ENCODE data around the gene OSBPL5.

OSBPL5 gene

DNA sequence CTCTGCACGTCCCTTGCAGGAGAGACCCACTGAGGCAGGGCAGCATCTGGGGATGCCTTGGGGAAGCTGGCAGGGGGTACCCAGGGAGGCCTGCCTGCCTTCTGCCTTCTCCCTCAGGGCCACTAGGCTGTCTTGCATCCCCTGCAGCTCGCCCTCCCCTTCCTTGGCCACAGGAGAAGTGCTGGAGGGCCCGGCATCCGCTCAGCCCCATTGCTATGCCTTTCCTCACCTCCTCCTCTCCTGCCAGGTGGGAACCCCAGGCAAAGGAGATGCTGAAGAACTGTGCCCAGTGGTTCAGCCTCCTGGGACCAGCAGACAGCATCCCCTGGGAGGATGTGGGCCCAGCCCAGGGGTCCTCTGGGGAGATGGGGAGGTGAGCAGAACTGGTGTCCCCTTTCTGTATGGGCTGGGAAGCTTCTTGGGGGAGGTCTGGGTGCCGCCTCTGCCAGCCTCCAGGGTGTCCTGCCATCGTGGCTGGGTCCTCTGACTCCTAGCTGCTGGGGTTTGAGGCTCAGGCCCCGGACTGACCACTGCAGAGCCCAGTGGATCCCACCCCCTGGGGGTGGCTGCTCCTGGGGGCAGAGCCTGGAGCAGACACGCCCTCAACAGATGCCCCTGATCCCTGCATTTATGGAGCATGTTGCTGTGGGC is 32.9 kb upstream of the OSBPL5 start:
- no peak for DNase-seq

DNA sequence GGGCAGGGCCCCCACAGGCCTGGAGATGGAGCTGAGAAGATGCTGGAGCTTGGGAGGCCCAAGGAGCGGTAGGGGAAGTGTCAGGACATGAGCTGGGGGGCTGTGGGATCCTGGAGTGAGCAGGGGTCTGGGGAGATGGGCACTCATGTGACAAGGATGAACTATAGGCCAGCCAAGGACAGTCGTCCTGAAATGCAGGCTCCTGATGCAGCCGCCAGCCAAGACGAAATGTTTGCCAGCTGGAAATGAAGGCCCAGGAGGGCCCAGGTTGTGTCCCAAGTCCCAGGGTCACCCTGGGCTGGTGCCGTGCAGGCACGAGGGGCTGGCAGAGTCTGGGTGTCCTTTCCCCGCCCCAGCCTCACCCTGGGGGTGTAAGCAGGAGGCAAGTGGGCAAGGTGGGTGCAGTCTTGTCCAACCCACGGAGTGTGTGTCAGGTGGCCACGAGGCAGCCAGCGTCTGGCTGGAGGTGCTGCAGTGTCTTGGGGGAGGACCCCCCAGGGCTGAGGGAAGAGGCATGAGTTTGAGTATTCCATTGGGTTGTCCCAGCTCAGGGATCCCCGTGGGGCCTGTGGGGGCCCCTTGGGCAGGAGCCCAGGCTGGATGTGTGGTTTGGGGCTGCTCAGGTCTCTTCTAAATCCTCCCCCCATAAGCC is 32.1 kb upstream of the OSBPL5 start:
- DNase-seq: no peak

DNA sequence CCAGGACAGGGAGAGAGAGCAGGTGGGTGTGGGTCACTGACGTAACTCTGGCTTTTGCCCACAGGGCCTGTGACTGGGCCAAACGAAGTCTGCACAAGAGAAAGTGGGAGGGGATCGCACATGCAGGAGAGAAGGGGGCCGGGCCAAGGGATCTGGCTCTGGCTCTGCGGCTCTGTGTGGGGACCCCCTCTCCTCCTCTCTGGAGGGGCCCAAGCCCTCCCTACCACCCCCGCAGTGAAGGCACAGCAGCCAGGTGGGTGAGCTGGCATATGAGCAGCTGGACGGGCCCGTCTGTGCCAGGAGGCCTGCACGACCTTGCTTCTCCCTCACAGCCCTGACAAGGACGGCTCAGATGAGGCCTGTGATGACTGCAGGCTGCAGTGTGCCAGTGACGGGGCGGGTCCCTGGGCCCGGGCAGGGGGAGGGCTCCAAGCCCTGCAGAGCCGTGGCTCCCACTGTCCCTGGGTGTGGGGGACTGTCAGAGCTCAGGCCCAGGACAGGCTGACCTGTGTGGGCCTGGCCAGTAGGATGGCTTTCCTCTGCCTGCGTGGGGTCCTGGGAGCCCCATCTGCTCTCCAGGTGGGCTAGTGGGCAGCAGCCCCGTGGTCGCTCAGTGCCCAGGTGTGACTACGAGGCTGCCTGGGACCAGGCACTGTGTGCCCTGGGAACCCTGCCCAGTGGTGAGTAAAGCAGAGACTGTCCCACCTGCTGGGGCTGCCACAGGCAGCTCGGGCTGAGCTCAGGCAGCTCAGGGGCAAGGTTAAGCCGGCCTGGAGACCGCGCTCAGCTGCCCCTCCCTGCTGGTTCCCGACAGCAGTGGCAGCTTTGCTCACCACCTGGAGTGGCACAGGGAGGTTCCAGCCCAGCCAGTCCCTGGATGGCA is 31.3 kb upstream of the OSBPL5 start:
- no peak for DNase-seq

DNA sequence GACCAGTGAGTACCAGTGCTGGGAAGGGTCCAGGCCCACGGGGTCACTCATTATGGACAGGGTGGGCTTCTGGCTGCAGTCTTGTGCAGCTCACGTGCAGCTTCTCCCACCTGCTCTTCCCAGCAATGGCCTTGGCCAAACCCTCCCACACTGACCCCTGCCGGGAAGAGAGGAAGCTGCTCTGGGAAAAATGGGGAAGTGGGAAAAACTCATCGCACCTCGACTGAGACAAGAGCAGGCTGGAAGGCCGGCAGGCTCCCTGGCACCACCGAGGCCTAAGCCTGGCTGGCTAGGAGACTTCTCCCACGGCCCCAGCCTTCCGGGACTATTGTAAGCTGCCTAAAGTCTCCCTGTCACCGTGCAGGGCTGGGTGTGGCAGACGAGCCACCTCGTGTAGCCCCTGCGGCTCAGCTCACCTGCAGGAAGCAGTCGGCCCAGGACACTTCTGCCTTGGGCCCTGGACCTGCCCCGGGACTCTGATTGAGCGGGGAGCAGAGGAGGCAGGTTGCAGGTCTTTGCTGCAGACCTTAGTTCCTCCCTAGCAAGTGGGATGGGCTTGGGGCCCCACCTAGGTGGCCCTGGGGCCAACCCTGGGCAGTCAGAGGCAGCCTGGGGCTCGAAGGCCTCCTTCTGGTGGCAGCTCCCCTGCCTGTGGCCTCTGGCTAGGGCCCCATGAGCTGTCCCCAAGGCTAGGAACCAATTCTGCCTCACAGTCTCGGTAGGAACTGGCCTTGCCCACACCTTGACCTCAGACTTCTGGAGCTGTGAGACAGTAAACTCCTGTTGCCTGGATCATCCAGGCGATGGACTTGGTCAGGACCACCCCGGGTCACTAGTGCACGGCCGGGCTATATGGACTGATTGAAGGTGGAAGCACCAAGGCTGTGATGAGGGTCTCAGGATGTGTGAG is 30.4 kb upstream of the OSBPL5 start:
- DNase-seq: no peak

DNA sequence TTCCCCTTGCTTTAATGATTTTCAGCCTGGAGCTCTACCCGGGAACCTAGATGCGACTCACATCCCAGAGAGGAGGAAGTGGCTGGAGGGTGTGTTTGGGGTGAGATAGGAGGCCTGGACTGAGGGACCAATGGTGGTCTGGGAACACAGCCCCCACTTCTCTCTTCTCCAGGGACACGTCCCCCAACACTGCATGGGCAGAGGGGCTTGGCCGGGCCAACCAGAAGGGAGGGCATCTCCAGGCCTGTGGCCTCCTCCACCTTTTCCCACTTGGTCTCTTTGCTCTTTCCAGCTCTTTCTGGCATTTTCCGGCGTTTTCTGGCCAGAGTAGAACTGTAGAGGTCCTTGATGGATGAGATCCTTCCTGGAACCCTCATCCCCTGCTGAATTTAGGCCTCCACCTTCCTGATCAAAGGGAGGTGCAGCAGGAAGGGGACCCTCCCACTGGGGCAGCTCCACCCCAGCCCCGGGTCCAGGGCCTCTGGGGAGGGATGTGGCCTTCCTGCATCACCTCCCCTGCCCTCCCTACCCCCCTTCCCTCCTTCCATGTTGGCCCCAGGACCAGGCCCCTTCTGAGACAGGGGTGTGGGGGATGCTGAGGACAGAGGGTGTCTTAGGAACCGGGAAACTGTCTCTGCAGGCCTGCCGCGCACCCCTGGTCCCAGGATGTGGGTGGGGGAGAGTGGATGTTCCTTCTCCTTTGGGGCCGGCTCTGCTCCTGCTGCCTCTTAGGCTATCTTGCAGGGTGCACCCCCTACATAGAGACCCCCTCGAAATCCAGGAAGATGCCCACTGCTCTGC is 29.1 kb upstream of the OSBPL5 start:
- no peak for DNase-seq

DNA sequence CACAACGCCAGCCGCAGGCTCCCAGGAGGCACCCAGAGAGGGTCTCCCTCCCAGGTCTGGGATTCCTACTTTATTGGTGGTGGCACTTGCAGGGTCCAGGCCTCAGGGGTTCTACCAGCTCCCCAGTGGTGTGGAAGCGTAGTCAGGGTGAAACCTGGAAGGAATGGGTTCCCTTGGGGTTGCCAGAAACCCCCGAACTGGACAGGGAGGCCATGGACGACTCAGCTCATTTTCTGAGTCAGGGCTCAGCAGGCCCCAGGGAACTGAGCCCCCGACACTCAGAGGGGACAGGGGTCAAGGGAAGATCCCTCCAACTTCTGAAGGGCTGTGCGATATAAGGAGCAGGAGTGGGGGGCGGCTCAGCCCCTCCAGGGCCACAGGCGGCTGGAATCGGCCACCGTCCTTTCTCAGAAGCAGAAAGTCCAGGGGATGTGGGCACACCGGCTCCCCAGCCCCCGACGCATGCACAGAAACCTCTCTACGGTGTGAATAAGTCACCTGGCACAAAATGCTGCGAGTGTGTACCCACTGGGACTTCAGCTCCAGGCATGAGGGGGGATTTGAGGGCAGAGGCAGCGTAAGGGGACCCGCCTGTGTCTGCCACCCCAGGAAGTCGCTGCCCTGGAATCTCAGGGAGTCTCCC is 28.4 kb upstream of the OSBPL5 start:
- no peak for DNase-seq

DNA sequence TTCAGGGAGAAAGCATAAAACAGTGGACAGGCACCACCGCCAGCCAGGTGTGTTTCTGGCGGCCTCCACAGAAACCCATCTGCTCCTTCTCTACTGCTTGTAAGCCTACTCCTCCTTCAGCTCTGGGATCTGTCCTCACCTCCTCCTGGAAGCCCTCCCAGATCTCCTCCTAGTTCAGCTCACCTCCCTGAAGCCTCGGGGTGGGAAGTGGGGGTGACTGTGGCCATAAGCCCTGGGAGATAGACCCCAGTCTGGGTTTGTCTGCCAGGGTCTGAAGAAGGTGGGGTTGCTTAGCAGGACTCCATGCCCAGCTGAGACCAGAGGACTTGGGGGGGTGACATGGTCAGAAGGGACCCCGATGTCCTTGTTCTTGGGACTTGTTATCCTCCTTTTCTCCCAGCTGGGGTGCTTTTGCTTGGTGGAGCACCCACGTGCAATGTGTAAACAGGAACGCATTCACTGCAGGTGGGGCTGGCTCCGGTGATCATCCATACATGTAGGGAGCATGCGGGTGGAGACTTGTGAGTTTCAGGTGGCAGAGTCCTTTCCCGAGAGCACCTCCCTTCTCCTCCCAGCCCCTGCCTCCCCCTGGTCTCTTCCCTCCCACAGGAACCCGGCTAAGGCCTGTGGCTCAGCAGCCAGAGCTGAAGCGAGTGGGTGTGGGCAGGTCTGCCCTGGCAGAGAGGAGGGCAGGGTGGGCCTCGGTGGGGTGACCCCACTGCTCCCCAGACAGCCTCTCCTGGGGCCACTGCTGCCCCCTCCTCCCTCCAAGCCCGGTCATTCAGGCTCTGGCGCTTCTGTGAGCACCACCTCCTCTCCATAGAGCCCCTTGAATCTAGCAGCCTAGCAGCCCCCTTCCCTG is 27.6 kb upstream of the OSBPL5 start:
- DNase-seq: no peak

DNA sequence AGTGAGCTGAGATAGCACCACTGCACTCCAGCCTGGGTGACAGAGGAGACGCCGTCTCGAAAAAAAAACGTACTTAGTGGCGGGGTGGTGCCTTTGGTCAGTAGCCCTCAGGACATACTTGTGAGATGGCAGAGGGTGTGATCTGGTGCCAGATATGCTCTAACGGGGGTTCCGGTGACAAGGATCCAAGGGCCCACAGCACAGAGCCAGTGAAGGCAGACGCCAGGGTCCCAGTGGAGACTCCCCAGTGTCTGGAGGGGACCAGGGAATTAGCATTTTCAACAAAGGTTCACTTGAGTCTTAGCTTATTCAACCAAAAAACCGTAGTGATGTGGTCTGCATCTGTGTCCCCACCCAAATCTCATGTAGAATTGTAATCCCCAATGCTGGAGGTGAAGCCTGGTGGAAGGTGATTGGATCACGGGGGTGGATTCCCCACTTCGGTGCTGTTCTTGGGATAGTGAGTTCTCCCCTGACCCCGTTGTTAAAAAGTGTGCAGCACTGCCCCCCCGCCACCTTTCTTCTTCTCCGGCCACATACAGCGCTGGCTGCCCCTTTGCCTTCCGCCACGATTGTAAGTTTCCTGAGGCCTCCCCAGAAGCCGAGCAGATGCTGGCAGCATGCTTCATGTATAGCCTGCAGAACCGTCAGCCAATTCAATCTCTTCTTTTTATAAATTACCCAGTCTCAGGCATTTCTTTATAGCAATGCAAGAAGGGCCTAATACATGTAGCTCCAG is 26.6 kb upstream of the OSBPL5 start:
- no peak for DNase-seq

DNA sequence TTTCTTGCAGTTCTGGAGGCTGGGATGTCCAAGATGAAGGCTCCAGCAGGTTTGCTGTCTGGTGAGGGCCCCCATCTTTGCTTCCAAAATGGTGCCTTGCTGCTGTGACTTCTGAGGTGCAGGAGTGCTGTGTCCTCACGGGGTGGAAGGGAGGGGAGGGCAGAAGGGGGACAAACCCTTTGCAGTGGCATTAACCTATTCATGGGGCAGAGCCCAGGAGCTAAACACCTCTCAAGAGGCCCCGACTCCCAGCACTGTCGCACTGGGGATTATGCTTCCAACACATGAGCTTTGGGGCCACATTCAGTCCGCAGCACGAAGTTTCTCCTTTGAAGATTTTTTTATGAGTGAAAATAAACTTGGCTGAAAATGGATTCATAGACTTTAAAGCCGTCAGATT is 25.5 kb upstream of the OSBPL5 start:
- no peak for DNase-seq

DNA sequence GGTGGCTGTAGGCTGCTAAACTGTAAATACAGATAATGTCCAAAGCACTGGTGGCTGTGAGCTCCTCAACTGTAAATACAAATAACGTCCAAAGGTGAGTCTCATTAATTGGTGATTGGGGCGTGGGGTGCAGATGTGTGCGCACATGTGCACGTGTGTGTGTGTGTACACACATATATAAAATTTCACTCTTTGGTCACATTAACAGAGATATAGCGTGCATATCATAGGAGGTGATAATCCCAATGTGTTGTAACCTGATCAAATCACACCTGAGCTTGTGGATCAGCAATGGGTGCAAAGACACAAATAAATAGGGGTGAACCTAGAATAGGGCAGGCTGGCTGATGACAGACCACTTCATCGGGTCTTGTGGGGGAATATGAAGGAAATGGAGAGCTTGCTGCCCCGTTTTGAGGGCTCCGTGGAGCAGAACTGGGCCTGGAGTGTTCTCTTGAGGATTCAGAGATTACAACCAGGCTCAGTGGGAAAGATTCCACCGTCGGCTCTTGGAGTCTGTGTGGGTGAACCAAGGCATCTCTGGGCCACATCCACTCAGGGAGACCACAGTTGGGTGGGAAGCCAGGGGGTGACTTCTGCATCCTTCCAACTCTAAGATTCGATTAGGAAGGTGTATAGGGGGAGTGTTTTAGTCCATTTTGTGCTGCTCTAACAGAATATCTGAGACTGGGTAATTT is 24.9 kb upstream of the OSBPL5 start:
- no peak for DNase-seq

DNA sequence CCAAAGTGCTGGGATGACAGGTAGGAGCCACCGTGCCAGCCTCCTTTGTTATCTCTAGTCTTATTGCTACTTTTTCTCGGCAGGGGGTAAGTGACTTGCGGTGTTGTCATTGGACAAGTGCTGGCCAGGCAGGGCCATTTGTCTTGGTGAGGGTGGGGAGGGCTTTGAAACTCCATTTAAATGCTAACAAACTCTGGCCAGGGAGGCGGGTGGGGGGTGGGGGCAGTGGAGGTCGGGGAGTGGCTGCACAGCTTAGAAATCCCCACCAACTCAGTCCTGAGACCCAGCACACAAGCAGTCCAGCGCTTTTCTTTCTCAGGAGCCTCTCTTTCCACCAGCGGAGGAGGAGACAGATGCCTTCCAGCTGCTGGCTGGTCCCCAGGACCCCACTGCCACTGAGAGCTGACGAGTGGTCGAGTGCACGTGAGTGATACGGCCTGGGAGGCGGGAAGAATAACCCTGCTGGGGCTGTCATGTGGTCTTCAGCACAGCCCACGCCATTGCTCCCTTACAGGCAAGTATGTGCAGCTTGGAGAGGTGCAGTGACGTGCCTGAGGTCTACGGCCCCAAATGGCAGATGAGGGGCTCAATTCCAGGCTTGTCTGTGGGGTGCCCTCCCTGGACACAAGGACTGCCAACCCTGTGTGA is 24.2 kb upstream of the OSBPL5 start:
- no peak for DNase-seq

DNA sequence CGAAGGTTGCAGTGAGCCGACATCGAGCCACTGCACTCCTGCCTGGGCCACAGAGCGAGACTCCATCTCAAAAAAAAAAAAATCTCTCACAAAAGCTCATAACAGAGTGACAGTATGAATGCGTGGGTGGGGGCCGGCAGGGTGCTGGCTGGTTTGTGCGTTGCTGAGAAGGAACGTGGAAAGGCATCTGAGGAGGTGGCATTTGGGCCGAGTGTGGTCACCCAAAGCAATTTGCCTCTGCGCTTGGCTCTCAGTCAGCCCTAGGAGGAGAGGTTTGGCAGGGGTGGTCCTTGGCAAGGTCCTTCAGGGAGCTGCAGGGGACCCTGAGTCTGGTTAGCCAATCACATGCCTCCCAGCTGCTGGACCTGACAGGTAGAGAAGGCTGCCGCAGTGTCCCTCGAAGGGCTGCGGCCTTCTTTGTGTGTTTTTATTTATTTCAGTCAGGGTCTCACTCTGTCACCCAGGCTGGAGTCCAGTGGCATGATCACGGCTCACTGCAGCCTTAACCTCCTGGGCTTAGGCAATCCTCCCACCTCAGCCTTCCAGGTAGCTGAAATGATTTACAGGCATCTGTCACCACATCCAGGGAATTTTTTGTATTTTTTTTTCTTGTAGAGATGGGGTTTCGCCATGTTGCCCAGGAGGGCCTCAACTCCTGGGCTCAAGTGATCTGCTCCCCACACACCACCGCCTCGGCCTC is 23.5 kb upstream of the OSBPL5 start:
- DNase-seq: no peak

DNA sequence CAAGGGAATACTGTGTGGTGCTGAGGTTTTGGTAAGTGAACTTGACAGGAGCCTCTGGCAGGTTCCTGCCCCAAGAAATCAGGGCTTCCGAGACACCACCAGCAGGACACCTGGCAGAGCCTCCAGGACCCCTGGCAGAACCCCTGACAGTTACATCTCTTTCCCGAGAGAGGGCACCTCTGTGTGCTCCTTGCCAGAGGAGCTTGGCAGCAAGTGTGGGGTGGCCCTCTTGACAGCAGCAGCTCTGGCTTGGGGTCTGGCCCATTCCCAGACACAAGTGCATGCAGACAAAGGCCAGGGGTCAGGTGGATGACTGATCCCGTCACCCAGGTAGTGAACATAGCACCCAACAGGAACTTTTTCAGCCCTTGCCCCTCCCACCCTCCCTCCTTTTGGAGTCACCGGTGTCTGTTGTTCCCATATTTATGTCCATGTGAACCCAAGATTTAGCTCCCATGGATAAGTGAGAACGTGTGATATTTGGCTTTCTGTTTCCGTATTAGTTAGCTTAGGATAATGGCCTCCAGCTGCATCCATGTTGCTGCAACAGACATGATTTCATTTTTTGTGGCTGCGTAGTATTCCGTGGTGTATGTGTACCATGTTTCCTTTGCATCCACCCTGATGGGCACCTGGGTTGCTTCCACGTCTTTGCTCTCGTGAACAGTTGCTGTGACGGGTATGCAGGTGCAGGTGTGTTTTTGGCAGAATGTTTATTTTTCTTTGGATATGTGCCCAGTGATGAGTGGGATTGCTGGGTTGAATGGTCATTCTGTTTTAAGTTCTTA is 21.2 kb upstream of the OSBPL5 start:
- DNase-seq: no peak

DNA sequence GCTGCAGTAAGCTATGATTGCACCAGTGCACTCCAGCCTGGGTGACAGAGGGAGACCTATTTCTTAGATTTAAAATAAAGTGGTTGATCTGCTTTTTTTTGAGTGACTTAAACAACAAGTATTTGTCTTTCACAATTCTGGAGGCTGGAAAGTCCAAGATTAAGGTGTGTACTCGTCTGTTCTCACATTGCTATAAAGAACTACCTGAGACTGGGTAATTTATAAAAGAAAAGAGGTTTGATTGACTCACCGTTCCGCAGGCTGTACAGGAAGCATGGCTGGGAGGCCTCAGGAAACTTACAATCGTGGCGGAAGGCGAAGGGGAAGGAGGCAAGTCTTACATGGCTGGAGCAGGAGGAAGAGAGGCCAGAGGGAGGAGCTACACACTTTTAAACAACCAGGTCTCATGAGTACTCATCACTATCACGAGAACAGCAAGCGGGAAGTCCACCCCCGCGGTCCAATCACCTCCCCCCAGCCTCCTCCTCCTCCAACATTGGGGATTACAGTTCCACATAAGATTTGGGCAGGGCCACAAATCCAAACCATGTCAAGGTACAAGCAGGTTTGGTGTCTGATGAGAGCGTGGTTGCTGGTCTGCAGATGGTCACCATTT is 19.7 kb upstream of the OSBPL5 start:
- no peak for DNase-seq

DNA sequence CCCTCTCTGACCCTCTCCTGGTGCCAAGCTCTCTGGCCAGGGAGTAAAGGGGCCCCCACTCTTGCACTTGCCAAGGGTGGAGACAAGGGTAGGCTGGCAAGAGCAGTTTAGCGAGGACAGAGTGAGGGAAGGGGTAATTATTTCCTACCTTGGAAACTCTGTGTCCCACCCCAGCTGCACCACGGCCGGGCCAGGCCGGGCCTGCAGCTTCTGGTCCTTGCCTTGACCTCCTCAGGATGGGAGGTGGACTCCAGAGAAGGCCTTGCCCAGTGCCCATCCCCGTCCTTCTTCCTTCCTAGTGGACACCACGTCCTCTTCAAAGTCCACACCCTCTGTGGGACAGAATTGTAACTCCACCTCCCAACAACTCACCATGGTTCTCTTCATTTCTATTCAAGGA is 18.4 kb upstream of the OSBPL5 start:
- DNase-seq: no peak

DNA sequence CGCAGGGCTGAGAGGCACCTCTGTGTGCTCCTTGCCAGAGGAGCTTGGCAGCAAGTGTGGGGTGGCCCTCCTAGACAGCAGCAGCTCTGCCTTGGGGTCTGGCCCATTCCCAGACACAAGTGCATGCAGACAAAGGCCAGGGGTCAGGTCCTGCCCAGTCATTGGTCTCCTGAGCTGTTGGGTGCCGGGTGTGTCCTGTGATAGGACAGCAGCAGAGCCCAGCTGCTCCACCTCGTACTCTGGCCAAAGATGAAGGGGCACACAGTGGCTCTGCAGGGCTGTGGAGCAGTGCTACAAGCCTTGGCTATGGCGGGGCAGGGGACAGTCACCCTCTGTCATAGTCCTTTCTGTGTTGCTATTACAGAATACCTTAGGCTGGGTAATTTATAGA is 17.3 kb upstream of the OSBPL5 start:
- DNase-seq: no peak

All from NCI-H1105 treated with DMSO at 0.1 percent for 48 hours (cell line).